ENCODE measurements around the gene NANOG.
"Not testable (repeated sequence)": the region's sequence is repeated elsewhere in the genome, so short reads cannot be mapped to it uniquely, and the experiment has no call there.

The NANOG gene

GRCh38 chr12:7788884-7789528 lies at the start of gene NANOG:
Gene NANOG (plus strand): TSS chr12:7789402. CDS start chr12:7789615, 213 bp downstream.
- DNase-seq = not testable (repeated sequence)

GRCh38 chr12:7747246-7747645 lies 42.0 kb upstream of the NANOG start, which contains the start of gene CLEC4C:
Gene CLEC4C (minus strand): TSS chr12:7747375. CDS start chr12:7747348, 27 bp downstream.
- no peak for DNase-seq

- DNase-seq = no peak
Measured at GRCh38 chr12:7748852-7749251, 40.4 kb upstream of the NANOG start.

GRCh38 chr12:7749442-7749841 lies 39.8 kb upstream of the NANOG start:
- DNase-seq = no peak

DNA sequence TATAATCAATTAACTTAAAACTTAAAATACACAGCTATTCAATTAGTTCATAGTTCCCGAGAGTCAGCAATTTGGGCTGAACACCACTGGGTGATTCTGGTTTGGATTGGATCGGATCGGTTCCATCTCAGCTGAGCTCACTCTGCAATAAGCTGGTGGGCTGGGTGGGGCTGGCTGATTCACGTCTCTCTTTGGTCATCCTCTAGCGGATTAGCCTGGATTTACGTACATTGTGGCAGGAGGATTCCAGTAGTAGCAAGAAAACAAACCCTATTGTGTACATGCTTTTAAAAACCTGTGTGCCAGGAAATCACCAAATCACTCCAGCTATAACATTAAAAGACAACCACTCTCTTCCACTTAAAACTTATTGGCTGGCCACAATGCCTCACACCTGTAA lies 38.9 kb upstream of the NANOG start:
- DNase-seq = no peak

DNA sequence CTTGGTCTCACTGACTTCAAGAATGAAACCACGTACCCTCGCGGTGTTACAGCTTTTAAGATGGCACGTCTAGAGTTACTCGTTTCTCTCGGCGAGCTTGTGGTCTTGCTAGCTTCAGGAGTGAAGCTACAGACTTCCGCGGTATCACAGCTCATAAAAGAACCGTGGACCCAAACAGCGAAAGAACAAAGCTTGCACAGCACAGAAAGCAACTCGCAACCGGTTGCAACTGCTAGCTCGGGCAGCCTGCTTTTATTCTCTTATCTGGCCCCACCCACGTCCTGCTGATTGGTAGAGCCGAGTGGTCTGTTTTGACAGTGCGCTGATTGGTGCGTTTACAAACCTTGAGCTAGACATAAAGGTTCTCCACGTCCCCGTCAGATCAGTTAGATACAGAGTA lies 37.8 kb upstream of the NANOG start:
- no peak for DNase-seq

- DNase-seq = not testable (repeated sequence)
Measured at GRCh38 chr12:7751941-7752922, 37.0 kb upstream of the NANOG start.

DNA sequence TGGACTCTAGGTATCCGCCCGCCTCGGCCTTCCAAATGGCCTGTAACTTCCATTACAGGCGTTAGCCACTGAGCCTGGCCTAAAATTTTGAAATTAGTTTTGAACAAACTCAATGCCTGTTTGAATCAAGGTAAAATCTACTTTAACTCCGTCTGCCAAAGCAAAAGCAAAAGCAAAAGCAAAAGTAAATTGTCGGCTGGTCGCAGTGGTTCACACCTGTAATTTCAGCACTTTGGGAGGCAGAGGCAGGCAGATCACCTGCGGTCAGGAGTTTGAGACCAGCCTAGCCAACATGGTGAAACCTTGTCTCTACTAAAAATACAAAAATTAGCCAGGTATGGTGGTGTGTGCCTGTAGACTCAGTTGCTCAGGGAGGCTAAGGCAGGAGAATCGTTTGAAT lies 33.5 kb upstream of the NANOG start:
- not testable (repeated sequence) for DNase-seq

GRCh38 chr12:7756993-7757392 lies 32.2 kb upstream of the NANOG start:
- DNase-seq = no peak

DNA sequence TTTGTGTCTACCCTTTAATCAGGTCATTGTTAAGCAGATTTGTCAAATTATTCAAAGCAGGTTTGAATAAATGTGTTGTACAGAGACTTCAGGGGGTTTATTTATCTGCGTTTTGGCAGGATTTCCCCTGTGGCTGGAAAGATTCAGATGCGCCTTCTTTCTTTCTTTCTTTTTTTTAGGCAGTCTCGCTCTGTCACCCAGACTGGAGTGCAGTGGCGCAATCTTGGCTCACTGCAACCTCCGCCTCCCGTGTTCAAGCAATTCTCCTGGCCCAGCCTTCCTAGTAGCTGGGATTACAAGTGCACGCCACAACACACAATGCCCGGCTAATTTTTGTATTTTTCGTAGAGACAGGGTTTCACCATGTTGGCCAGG lies 30.4 kb upstream of the NANOG start:
- DNase-seq = no peak

- DNase-seq = no peak
Measured at GRCh38 chr12:7769999-7770398, 19.2 kb upstream of the NANOG start.

DNA sequence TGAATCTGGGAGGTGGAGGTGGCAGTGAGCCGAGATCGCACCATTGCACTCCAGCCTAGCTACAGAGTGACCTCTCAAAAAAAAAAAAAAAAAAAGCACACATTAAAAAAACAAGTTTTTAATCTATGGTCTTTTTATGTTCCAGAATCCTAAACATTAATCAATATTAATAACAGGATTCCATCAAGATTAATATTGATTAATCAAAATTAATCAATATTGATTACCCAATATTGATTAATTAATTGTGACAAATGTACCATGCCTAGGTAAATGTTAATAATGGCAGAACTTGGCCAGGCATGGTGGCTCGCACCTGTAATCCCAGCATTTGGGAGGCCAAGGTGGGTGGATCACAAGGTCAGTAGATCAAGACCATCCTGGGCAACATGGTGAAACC lies 7.9 kb upstream of the NANOG start:
- DNase-seq = no peak

DNA sequence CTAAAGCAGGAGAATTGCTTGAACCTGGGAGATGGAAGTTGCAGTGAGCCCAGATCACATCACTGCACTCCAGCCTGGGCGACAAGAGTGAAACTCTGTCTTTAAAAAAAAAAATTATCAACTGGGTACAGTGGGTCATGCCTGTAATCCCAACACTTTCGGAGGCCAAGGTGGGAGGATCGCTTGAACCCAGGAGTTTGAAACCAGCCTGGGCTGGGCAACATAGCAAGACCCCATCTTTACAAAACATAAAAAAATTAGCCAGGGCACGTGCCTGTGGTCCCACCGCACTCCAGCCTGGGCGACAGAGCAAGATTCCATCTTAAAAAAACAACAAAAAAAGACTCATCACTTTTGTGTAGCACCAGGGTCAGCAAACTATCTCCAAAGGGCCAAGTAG lies 7.1 kb upstream of the NANOG start:
- DNase-seq = no peak

GRCh38 chr12:7783433-7783832 lies 5.8 kb upstream of the NANOG start:
- DNase-seq = not testable (repeated sequence)

GRCh38 chr12:7784701-7785100 lies 4.5 kb upstream of the NANOG start:
- DNase-seq = no peak

GRCh38 chr12:7787574-7788293 lies 1.5 kb upstream of the NANOG start:
- DNase-seq = no peak

- DNase-seq = no peak
Measured at GRCh38 chr12:7788294-7788660, 925 bp upstream of the NANOG start.

DNA sequence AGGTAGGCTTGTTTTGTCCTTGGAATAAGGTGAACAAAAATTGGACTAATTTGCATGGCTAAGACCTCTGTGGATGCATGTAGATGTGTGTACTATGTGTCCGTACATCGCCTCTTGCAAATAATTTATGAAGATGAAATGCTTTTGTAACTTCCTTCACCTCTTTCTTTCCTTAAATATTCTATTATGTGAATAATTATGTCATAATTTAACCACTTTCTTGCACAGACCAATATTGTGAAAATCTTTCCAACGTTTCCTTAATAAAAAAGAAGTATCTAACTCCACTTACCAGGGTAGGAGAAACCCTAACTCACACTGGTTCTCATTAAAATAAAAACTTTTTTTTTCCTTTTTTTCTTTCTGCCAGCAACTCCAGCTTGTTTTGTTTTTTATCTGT lies 4.0 kb downstream of the NANOG start:
- no peak for DNase-seq

- not testable (repeated sequence) for DNase-seq
Measured at GRCh38 chr12:7797269-7797668, 8.1 kb downstream of the NANOG start.

- DNase-seq = no peak
Measured at GRCh38 chr12:7797698-7798398, 8.6 kb downstream of the NANOG start.

GRCh38 chr12:7798750-7799308 lies 9.6 kb downstream of the NANOG start:
- not testable (repeated sequence) for DNase-seq

- DNase-seq = no peak
Measured at GRCh38 chr12:7801460-7801859, 12.3 kb downstream of the NANOG start.

All from NK-92 treated with Interleukin-12 subunit alpha and Interleukin-12 subunit beta, amount 100 ng/mL, for 24 hours (cell line).